Upper lobe of right lung (tissue), 1 donor: Measurements from ENCODE around the gene CCDC86. TPM values are rescaled to one million over a fixed set of nuclear protein-coding genes. Genes with fewer than 3 reads are reported as not detected.

Source experiments
- ATAC-seq: fragments of 200-7000 bp; cut with Tn5 transposase; one replicate; pipeline ENCODE4 v1.9.1; 2020; ENCODE audit warnings: mild to moderate bottlenecking, moderate library complexity
- DNase-seq: peaks from one replicate; pipeline ENCODE4 v3.0.0-alpha.2; 2020
- H3K27ac ChIP-seq: fragments of 200-600 bp; one replicate; pipeline ENCODE4 v1.8.0; 2022
- H3K27me3 ChIP-seq: fragments of 200-600 bp; one replicate; pipeline ENCODE4 v1.8.0; 2022; ENCODE audit warnings: mild to moderate bottlenecking
- H3K36me3 ChIP-seq: fragments of 200-600 bp; one replicate; pipeline ENCODE4 v1.8.0; 2022
- H3K4me1 ChIP-seq: fragments of 200-600 bp; one replicate; pipeline ENCODE4 v1.8.0; 2022
- H3K4me3 ChIP-seq: fragments of 200-600 bp; one replicate; pipeline ENCODE4 v1.8.0; 2022; ENCODE audit warnings: mild to moderate bottlenecking
- H3K9me3 ChIP-seq: fragments of 200-600 bp; one replicate; pipeline ENCODE4 v1.8.0; 2022
- intact Hi-C: fragments of 100-400 bp; cut with DNase I; formaldehyde crosslinking; loops from one replicate; pipeline ENCODE4 v1.11.0; 2022
- total RNA-seq: library from RNA; stranded (reverse); fragmentation: NEBNext Ultra II Directional; extraction: Animal tissue kit (Norgen Biotek cat#: 25700); gene quantifications from one replicate; pipeline ENCODE4 v1.2.1, GENCODE V29; 2021
- TF ChIP-seq, protein P1 (sequence below): fragments of 200-600 bp; IDR thresholded peaks from one replicate; pipeline ENCODE4 v1.8.0; 2022; ENCODE audit warnings: antibody characterized with exemption
- donor health status: DM: no; HTN: yes; CAD: no; lungs with severe emphysema.

CCDC86 gene
- total RNA-seq, 1 donor from 2014 or later: 16.6 TPM

- Histone ChIP-seq H3K27me3 (peaks cover 12% of the 10 kb centered on the region), H3K36me3 (no peaks in the 10 kb centered on the region), H3K4me3 (no peak overlapping the region), H3K27ac (no peak overlapping the region), H3K9me3 (no peaks in the 10 kb centered on the region), H3K4me1 (no peaks in the 10 kb centered on the region)
- TF ChIP-seq, protein P1, sequence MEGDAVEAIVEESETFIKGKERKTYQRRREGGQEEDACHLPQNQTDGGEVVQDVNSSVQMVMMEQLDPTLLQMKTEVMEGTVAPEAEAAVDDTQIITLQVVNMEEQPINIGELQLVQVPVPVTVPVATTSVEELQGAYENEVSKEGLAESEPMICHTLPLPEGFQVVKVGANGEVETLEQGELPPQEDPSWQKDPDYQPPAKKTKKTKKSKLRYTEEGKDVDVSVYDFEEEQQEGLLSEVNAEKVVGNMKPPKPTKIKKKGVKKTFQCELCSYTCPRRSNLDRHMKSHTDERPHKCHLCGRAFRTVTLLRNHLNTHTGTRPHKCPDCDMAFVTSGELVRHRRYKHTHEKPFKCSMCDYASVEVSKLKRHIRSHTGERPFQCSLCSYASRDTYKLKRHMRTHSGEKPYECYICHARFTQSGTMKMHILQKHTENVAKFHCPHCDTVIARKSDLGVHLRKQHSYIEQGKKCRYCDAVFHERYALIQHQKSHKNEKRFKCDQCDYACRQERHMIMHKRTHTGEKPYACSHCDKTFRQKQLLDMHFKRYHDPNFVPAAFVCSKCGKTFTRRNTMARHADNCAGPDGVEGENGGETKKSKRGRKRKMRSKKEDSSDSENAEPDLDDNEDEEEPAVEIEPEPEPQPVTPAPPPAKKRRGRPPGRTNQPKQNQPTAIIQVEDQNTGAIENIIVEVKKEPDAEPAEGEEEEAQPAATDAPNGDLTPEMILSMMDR: no peak
- intact Hi-C loops: no loop called here
- DNase-seq: no peak
- ATAC-seq: no peak
Measured at GRCh38 chr11:60801194-60801593, 40.7 kb upstream of the CCDC86 start.

- ATAC-seq (no peak), DNase-seq (no peak)
- TF ChIP-seq, protein P1: no peak
- H3K27ac ChIP-seq: no peak overlapping the region
- no peaks in the 10 kb centered on the region for H3K4me1 ChIP-seq
- no peaks in the 10 kb centered on the region for H3K36me3 ChIP-seq
- peaks cover 12% of the 10 kb centered on the region for H3K27me3 ChIP-seq
- H3K4me3 ChIP-seq: no peak overlapping the region
- intact Hi-C loops: no loop called here
- H3K9me3 ChIP-seq: no peaks in the 10 kb centered on the region
Measured at GRCh38 chr11:60803273-60803936, 38.5 kb upstream of the CCDC86 start.

DNA sequence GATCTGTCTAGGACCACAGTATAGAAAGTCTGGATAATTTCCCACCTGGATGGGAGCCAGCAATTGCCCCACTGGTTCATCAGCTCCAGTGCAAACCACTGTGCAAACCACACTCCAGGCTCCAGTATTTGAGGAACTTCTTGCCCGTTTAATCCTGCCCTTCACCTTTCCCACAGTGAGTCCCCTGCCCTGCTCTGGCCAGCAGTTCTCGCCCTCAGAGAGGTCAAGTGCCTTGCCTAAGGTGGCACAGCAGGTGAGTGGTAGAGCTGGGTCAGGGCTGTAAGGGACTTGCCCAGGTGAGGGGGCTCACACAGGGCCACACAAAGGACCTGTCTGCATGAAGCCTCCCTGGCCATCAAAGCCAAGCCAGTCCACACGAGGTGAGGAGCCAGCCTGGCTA is 32.7 kb upstream of the CCDC86 start:
- no peaks in the 10 kb centered on the region for H3K27me3 ChIP-seq
- ATAC-seq (peak; percentile 51), DNase-seq (no peak)
- no peaks in the 10 kb centered on the region for H3K36me3 ChIP-seq
- H3K4me3 ChIP-seq: no peak overlapping the region
- H3K4me1 ChIP-seq: no peaks in the 10 kb centered on the region
- H3K9me3 ChIP-seq: no peaks in the 10 kb centered on the region
- intact Hi-C loops: no loop called here
- TF ChIP-seq, protein P1: no peak
- H3K27ac ChIP-seq: no peak overlapping the region

- no peaks in the 10 kb centered on the region for H3K36me3 ChIP-seq
- no peak overlapping the region for H3K27ac ChIP-seq
- TF ChIP-seq, protein P1: no peak
- no peaks in the 10 kb centered on the region for H3K27me3 ChIP-seq
- ATAC-seq: peak; percentile 18
- H3K4me3 ChIP-seq: no peak overlapping the region
- H3K9me3 ChIP-seq: no peaks in the 10 kb centered on the region
- no peaks in the 10 kb centered on the region for H3K4me1 ChIP-seq
- intact Hi-C loops: no loop called here
- DNase-seq: no peak
Measured at GRCh38 chr11:60809691-60810090, 32.2 kb upstream of the CCDC86 start.

- TF ChIP-seq, protein P1: no peak
- intact Hi-C loops: no loop called here
- peak; percentile 31 for ATAC-seq
- no peak overlapping the region for H3K27ac ChIP-seq
- no peak overlapping the region for H3K4me3 ChIP-seq
- H3K4me1 ChIP-seq: no peaks in the 10 kb centered on the region
- H3K9me3 ChIP-seq: no peaks in the 10 kb centered on the region
- H3K36me3 ChIP-seq: no peaks in the 10 kb centered on the region
- H3K27me3 ChIP-seq: no peaks in the 10 kb centered on the region
- DNase-seq: no peak
Measured at GRCh38 chr11:60810151-60810550, 31.8 kb upstream of the CCDC86 start.

DNA sequence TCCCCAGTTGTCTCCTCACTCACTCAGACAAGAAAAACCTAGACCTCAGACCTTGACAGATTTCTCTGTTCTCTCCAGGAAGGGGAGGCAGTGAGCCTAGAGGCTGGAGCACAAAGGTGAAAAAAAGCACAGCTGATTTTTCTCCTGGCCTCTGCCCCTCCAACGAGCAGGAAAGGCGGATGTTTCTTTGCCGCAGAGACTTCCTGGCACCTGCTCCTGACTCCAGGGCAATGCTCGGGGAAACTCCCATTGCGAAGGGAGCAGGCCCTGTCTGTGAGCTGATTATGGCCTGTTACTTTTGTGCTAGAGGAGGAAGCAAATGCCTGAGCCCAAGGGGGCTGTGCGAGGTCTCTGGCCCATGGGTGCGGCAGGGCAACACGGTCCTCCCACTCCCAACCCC is 31.3 kb upstream of the CCDC86 start:
- TF ChIP-seq, protein P1: no peak
- H3K36me3 ChIP-seq: no peaks in the 10 kb centered on the region
- intact Hi-C loops: no loop called here
- H3K4me3 ChIP-seq: no peak overlapping the region
- H3K27ac ChIP-seq: no peak overlapping the region
- DNase-seq (no peak), ATAC-seq (peak; percentile 29)
- no peaks in the 10 kb centered on the region for H3K27me3 ChIP-seq
- H3K9me3 ChIP-seq: no peaks in the 10 kb centered on the region
- H3K4me1 ChIP-seq: no peaks in the 10 kb centered on the region
